Fibroblast of lung (primary cell): ENCODE measurements around the gene GBA3.

Source experiments
- CTCF ChIP-seq, 2 donors: IDR thresholded peaks in 1 of 2; conservative IDR thresholded peaks in 1 of 2; 1 replicate in 1 of 2; 2 replicates in 1 of 2; pipeline ENCODE4 v1.5.1; 2011 to 2012; ENCODE audit warnings: low read length in 2 of 2, control low read depth in 1 of 2, inconsistent platforms in 1 of 2, low read depth in 1 of 2, mild to moderate bottlenecking in 1 of 2
- EZH2 ChIP-seq: IDR thresholded peaks from 2 replicates; pipeline ENCODE4 v1.5.1; 2012; ENCODE audit warnings: low read length, control low read depth, mild to moderate bottlenecking; ENCODE audit errors: missing control alignments

- TF ChIP-seq CTCF (conservative IDR thresholded peaks at IDR 0.05 in 1 of 2, IDR thresholded peaks at IDR 0.05 in 1 of 2; ENCODE audit: low read depth in 1 of 2, low read length in 2 of 2) (no peak), EZH2 (no peak)
Observed at GRCh38 chr4:22766068-22766467, 73.3 kb downstream of the GBA3 start.
